Lower leg skin (tissue), 4 donors: ENCODE data around the gene GPATCH2. TPM values are rescaled to one million over a fixed set of nuclear protein-coding genes. Genes with fewer than 3 reads are reported as not detected.

Experiments
- DNase-seq, 2 donors: peaks; one replicate each; pipeline ENCODE4 v3.0.0-alpha.2; 2019; ENCODE audit warnings: low spot score in 2 of 2
- H3K4me3 ChIP-seq: fragments of 200-600 bp; sonication (generic); 2 replicates; pipeline ENCODE4 v1.5.1; 2017; ENCODE audit warnings: mild to moderate bottlenecking, low read depth; ENCODE audit not compliant: poor library complexity, severe bottlenecking
- CTCF ChIP-seq, 3 donors: fragments of 450-650 bp; IDR thresholded peaks; one replicate each; pipeline ENCODE4 v1.5.1; 2016; ENCODE audit warnings: antibody characterized with exemption in 3 of 3, mild to moderate bottlenecking in 3 of 3, moderate library complexity in 2 of 3
- POLR2A ChIP-seq, 2 donors: fragments of 450-650 bp; IDR thresholded peaks; one replicate each; pipeline ENCODE4 v1.6.1; 2016 to 2017; ENCODE audit warnings: antibody characterized with exemption in 2 of 2, mild to moderate bottlenecking in 1 of 2, moderate library complexity in 1 of 2
- WGBS, 2 donors: methylation state at CpG; one replicate each; pipeline ENCODE4 v1.1.5; 2018; 5-methylcytosine and 5-hydroxymethylcytosine counted together
- intact Hi-C: fragments of 100-400 bp; cut with DNase I; formaldehyde crosslinking; loops from one replicate; pipeline ENCODE4 v1.15.0; 2023; ENCODE audit warnings: low total_unique reads
- total RNA-seq, 4 donors: library from RNA; depleted of rRNA; stranded (reverse); fragments of >200 nt; gene quantifications; one replicate each; pipeline ENCODE4 v1.1.0, GENCODE V29; 2016

The GPATCH2 gene
- total RNA-seq = 10 to 100 TPM in 1 of 4 donors, 1 to 10 TPM in 3; 8.7 to 11.7 (median 9.2) TPM

GRCh38 chr1:217630711-217631591 is at the start of gene GPATCH2, which contains the start of gene SPATA17:
TSS of gene GPATCH2 (minus strand) at chr1:217631090. CDS start at chr1:217630971, 119 bp downstream.
TSS of gene SPATA17 (plus strand) at chr1:217631344. CDS start at chr1:217631379, 35 bp downstream.
- intact Hi-C loops = no loop called here
- peak within 1 kb of the TSS; percentile 65 for H3K4me3 ChIP-seq
- WGBS, 2 donors = 0 to 2% methylated on average over 35 to 37 of the region's 42 CpGs
- TF ChIP-seq CTCF (IDR thresholded peaks at IDR 0.05) = no peak
- DNase-seq = peak; percentile 66 to 94

DNA sequence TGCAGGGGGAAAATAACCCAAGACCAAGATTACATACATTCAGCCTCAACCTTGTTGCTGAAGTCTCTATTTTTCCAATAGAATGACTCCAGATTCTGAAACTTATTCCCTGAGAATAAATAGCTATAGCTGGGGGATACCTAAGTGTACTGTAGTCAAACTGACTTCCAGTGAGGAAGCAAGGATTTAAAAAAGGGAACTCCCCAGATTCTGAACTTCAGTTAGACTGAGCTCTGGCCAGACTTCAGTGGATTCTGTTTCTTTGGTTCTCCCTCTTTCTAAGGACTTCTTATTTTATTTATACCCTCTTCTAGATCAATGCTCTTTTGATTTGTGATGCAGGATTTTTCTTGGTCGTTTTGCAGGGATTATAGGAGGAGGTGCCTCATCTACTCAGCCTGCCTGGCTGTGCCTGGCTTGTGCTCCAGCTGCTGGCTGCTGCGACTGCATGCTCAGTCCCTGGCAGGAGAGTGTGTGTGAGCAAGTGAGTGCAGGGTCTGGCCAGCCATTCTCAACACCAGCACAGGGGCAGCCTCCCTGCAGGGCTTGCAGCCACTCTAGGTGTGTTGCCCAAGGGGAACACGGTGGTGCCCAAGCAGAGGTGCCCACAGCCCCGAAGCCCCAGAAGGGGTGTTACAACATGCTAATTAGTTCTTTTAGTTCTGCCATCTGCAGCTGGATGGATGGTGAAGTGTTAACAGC is 43.3 kb upstream of the GPATCH2 start:
- no peak for DNase-seq
- intact Hi-C loops = no loop called here
- WGBS, 2 donors = 65 to 68% methylated on average over 4 of the region's 4 CpGs
- TF ChIP-seq POLR2A (IDR thresholded peaks at IDR 0.05) = no peak
- TF ChIP-seq CTCF (IDR thresholded peaks at IDR 0.05) = no peak
- H3K4me3 ChIP-seq = no peak overlapping the region

GRCh38 chr1:217673387-217673786 is 42.5 kb upstream of the GPATCH2 start:
- H3K4me3 ChIP-seq = no peak overlapping the region
- TF ChIP-seq CTCF (IDR thresholded peaks at IDR 0.05) = no peak
- no peak for TF ChIP-seq POLR2A (IDR thresholded peaks at IDR 0.05)
- intact Hi-C loops = no loop called here
- no peak for DNase-seq
- WGBS, 2 donors = 73 to 77% methylated on average over 2 of the region's 2 CpGs

GRCh38 chr1:217668351-217668940 is 37.6 kb upstream of the GPATCH2 start:
- no peak for DNase-seq
- H3K4me3 ChIP-seq = no peak overlapping the region
- WGBS, 2 donors = 41 to 48% methylated on average over 2 of the region's 2 CpGs
- TF ChIP-seq CTCF (IDR thresholded peaks at IDR 0.05) (no peak), POLR2A (IDR thresholded peaks at IDR 0.05) (no peak)
- intact Hi-C loops = no loop called here

DNA sequence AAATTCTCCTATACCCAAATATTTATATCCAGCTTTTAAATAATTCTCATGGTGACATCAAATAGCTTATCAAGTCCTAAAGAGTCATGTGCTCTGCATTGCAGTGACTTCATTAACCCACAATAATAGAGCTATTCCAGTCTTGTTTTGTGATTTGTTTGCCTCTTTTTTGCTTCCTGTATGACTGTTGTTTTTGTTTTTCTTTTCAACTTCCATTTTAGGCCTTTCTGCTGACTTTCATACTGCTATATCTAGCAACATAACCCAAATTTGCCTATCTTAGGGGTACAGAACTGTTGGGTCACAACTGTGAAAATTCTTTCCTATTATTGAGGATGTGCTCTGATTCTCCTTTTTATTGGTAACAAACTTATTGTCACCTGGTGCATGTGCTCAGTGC is 30.5 kb upstream of the GPATCH2 start:
- intact Hi-C loops = no loop called here
- no peak overlapping the region for H3K4me3 ChIP-seq
- no peak for TF ChIP-seq CTCF (IDR thresholded peaks at IDR 0.05)
- no peak for TF ChIP-seq POLR2A (IDR thresholded peaks at IDR 0.05)
- DNase-seq = no peak
